GM18526 (cell line): ENCODE results near the gene PPP1R3G.

ENCODE experiments used
- POLR2A ChIP-seq: IDR thresholded peaks from 3 replicates; pipeline ENCODE4 v1.6.1; 2011; ENCODE audit not compliant: insufficient read length; ENCODE audit errors: extremely low read depth

Gene PPP1R3G

GRCh38 chr6:5102267-5102970 is 17.3 kb downstream of the PPP1R3G start:
- no peak for TF ChIP-seq POLR2A

DNA sequence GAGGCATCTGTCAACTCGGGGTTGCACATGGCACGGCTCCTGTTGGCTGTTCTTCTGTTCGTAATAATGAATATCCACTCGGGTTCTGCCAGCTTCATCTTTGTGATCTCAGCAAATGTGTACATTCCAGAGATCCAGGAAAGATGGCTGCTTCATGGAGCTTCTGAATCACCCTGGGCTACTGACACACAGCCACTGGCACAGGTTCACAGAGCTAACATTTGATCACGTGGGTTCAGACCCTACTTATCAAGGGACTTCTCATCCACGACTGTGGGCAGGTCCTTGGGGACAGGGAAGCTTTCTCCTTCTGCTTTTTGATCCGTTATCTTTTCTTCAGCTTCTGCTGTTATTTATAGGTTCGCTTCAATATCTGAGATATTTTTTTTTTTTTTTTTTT is 18.1 kb downstream of the PPP1R3G start:
- no peak for TF ChIP-seq POLR2A

GRCh38 chr6:5104667-5105066 is 19.5 kb downstream of the PPP1R3G start:
- TF ChIP-seq POLR2A, result no peak

- TF ChIP-seq POLR2A, result no peak
Observed at GRCh38 chr6:5105146-5105545, 20.0 kb downstream of the PPP1R3G start.

DNA sequence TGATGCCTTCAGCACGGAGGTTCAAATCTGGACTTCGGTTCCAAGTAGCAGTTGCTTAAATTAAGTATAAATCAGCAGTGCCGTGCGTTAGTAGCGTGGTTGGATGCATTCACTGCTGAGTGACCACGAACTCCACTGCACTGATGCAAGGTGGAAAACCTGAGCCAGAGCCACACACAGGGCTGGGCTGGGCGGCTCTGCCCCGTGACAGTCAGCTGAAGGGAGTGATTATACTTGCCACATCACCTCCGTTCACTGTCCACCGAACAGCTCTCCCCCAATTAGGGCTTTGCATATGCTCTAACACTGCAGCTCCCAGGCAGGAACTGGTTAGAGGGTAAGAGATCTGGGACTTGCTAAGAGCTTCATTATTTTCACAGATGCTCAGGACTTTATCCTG is 22.2 kb downstream of the PPP1R3G start:
- no peak for TF ChIP-seq POLR2A

DNA sequence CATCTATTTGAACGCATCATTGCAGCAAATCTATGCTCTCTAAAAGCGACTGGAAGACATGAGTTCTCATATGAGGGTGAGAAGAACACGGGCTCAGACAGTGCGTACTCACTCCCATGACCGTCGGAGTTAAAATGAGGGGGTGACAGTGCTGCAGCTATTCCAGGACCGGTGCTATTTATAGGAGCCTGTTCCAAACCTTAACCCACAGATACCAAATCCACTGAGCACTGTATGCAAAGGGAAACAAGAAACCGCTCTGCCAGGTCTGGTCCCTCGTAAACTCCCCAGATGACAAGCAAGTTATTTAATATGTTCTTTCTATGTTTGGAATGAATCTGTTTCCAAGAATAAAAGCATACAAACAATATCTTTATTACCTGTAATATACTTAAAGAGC is 22.9 kb downstream of the PPP1R3G start:
- TF ChIP-seq POLR2A, result no peak

- no peak for TF ChIP-seq POLR2A
Observed at GRCh38 chr6:5108536-5109150, 23.5 kb downstream of the PPP1R3G start.

DNA sequence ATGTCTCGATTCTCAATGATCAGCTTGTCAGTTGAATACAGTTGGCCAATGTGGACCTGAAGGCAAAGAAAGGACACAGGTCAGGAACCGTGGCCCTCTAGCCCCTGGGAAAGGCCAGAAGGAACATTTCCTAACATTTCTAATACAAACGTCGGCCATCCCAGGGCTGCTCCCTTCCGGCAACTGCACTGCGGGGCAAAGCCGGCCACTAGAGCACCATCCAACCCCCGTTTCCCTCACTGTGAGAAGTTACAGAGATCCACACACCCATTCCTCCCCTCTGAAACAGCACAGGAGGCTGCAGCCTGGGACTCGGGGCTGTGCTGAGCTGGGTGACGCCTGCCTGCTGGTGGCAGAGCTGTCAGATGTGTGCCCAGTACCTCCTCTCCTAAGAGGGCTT is 24.3 kb downstream of the PPP1R3G start:
- no peak for TF ChIP-seq POLR2A

DNA sequence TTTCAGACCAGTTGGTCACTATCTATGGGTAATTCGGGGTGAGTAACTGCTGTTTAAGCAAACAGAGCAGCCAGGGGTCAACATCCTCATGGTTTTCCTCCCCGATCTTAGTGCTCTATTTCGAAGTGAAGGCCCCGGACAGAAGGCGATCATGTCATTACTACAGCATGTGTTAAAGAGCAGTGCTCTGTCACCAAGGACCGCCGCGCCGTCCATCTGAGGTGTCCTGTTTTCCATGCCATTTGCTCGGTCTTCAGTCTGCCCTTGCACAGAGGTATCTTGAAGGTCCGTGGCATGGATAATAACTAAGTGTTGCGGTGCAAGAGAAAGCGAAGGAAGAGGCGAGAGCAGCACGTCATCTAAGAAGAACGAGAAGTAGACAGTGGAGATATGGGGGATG is 25.1 kb downstream of the PPP1R3G start:
- TF ChIP-seq POLR2A, result no peak

DNA sequence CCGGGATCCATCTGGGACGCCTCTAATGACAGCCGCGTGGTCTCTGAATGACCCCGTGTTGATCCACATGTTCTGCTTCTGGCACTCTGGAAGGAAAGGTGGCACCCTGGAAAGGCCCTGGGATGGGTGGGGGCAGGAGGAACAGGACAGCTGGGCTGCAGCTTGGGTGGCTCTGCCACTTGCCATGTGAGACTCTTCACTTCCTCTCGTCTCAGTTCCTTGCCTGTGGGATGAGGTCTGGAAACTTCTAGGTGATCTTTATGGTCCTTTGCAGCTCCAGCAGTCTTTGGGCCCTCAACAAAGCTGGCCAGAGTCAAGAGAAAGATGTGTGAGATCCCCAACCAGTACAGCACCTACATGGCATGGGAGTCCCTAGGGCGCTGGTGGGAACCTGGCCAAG is 26.5 kb downstream of the PPP1R3G start:
- no peak for TF ChIP-seq POLR2A

DNA sequence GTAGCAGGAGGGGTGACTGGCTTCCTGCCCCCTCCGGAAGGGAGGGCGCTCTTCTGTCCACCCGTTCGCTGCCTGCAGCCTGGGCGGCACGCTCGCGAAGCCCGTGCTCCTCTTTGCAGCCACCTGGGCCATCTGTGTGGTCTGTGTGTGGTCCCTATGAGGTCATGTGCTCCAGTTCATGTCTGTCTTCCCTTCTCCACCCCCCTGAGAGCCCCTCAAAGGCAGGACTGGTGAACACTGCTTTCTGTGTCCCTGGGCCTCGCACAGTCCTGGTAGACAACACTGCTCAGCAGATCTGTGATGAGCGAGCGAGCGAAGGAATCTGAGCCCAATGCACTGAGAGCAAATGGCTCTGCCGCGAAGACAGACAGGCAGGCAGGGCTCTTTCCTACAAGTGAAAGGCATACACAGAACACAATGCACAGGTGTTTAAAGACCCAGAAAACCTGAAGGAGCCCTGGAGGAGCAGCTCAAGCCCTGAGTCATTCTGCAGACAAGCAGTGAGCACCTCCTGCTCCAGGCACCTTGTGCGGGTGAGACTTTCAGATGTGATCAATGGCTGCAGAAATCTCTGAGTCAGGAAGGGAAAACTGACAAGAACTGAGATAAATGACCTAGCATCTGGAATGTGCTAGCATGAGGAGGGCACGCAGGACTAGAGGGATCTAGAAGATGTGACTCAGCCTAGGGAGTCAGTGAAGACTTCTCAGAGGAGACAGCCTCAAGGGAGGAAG is 27.1 kb downstream of the PPP1R3G start:
- TF ChIP-seq POLR2A, result no peak

- no peak for TF ChIP-seq POLR2A
Observed at GRCh38 chr6:5113096-5113495, 28.0 kb downstream of the PPP1R3G start.

- no peak for TF ChIP-seq POLR2A
Observed at GRCh38 chr6:5115168-5115567, 30.0 kb downstream of the PPP1R3G start.

- TF ChIP-seq POLR2A, result no peak
Observed at GRCh38 chr6:5116243-5116991, 31.3 kb downstream of the PPP1R3G start.

DNA sequence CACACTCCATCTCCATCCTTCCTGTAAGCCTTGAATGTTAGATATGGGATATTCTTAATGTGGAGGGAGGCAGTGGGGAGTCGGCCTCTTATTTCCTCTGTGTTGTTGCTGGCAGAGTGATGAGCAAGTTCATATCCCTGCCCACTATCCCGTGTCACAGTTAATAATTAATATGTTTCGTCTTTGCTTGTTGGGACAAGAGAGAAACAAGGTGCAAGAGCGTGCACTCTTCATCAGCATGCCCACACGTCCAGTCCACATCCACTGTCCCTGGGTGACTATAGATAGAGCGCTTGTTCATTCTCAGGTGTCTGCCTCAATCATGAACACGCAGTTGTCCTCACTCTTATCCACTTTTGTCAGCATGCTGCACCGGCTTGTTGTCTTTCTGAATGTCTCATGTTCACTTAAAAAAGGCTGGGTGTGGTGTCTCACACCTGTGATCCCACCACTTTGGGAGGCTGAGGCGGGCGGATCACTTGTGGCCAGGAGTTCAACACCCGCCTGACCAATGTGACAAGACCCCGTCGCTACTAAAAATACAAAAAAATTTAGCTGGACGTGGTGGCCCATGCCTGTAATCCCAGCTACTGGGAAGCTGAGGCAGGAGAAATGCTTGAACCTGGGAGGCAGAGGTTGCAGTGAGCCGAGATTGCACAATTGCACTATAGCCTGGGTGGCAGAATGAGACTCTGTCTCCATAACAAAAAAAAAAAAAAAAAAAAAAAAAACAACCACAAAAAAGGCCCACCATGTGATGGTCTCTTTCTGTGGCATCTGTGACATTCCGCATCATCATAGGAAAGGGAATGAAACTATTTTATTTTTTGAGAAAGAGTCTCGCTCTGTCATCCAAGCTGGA is 34.2 kb downstream of the PPP1R3G start:
- no peak for TF ChIP-seq POLR2A
